UCSD-AML1 (cell line): Measurements from ENCODE around the gene ASMTL.
"Not testable (repeated sequence)": the region's sequence is repeated elsewhere in the genome, so short reads cannot be mapped to it uniquely, and the experiment has no call there.

Experiments used
- DNase-seq: peaks from one replicate; lab custom pipeline; 2025; ENCODE audit not compliant: unreplicated experiment; lab: John Stamatoyannopoulos, UW

Gene ASMTL

GRCh38 chrX:1391707-1392375 lies 60.9 kb downstream of the ASMTL start, which contains the start of gene SLC25A6:
Gene SLC25A6 (minus strand): TSS chrX:1392113. CDS start chrX:1392009, 104 bp downstream.
- no peak for DNase-seq

GRCh38 chrX:1391370-1391706 lies 61.4 kb downstream of the ASMTL start:
- no peak for DNase-seq

- no peak for DNase-seq
Measured at GRCh38 chrX:1390621-1391369, 61.9 kb downstream of the ASMTL start.

- no peak for DNase-seq
Measured at GRCh38 chrX:1389993-1390285, 62.8 kb downstream of the ASMTL start.

GRCh38 chrX:1389181-1389992 lies 63.3 kb downstream of the ASMTL start:
- no peak for DNase-seq

DNA sequence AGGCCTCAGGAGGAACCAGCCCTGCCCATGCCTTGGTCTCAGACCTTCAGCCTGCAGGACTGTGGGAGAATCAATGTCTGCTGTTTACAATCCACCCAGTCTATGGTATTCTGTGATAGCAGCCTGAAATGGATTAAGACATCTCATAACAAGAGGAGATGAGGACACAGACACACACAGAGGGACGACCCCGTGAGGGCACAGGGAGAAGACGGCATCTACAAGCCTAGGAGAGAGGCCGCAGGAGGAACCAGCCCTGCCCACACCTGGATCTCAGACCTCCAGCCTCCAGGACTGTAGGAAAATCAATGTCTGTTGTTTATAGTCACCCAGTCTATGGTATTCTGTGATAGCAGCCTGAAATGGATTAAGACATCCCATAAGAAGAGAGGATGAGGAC lies 64.1 kb downstream of the ASMTL start:
- DNase-seq: no peak

DNA sequence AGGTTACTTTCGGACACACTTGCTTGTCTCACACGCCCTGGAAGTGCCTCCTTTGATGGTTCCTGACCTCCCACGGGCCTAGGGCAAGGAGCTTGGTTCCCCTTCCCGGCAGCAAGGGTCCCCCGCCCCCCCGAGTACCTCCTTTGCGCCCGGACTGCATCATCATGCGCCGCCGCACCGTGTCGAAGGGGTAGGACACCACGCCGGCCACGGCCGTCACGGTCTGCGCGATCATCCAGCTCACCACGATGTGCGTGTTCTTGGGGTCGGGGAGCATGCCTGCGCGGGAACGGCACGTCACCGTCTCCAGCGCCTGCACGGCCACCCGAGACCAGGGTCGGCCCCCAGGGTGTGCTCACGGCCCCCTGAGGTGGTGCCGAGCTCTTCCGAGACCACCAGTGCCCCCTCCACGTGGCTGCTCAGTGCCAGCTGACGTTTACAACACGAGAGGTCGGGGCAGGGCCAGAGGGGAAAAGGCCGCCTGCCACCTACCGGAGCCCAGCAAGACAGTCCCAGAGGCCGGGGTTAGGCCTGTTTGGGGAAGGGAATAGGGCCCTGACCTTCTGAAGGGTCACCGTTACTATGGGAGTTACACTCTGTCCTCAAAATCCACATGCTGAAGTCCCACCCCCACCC lies 65.5 kb downstream of the ASMTL start:
- no peak for DNase-seq

DNA sequence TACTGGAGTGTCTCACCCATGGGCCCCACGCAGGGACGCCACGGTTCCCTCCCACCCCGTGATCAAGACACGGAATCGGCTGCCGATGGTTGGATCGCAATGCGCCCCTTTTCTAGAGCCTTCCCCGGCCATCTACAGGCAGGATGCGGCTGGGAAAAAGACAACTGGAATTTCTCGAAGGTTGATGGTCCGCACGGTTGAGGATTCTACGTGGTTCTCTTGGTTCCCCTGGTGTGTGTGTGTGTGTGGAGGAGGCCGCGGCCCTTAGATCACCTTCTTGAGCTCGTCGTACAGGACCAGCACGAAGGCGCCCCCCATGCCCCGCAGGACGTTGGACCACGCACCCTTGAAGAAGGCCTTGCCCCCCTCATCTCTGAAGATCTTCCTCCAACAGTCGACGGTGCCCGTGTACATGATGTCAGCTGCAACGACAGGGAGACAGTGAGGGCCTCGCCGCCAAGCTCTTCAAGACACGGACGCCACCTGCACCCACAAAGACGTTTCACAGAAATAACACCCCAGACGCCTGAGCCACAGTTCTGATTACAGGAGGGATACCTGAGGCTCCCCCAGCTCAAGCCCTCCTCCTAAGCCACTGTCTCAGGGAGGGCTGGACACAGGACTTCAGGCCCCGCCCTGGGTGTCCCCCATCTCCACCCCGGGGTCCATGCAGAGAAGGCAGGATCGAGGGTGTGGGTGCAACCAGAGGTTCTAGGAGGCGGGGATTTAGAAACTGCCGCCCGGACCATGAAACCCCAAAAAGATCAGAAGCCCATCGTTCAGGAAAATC lies 66.2 kb downstream of the ASMTL start:
- DNase-seq: no peak

DNA sequence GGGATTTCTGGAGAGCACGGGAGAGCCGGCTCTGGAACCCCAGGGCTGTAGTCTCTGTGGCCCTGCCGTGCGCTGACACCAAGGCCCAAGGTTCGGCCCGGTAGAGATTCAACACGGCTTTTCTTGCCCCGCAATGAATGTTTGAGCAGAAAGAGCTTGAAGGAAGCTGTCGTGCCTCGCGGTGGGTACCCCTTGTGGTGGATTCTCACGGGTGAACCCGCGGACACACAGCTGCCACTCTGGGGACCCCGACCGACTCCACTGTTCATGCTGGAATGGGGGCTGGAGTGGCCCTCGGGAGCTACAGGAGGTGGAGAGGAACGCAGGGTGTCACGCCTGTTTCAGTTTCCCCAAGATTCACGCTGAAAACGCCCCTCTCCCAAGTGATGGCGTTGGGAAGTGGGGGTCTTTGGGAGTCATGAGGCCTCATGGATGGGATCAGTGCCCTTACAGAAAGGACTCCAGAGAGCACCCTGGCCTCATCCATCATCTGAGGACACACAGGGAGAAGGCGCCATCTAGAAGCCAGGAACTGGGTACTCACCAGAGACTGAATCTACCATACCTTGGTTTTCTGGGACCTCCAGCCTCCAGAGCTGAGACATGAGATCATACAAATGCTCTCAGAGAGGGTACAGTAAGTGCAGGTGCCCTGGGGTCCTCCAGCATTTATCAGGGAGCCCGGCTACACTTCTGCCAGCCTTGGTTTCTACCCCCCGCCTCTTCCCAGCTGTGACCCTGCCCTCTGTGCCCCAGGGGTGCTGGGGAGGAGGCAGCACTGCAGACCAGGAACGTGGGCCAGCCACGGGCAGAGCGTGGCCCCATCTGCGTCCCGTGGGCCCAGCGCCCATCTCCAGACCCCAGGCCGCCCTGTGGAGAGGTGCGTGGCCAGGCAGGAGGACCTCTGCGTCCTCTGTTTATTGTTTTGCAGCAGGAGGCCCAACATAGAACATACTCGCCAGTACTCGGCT lies 67.2 kb downstream of the ASMTL start:
- no peak for DNase-seq

GRCh38 chrX:1384658-1385252 lies 68.0 kb downstream of the ASMTL start:
- DNase-seq: no peak

DNA sequence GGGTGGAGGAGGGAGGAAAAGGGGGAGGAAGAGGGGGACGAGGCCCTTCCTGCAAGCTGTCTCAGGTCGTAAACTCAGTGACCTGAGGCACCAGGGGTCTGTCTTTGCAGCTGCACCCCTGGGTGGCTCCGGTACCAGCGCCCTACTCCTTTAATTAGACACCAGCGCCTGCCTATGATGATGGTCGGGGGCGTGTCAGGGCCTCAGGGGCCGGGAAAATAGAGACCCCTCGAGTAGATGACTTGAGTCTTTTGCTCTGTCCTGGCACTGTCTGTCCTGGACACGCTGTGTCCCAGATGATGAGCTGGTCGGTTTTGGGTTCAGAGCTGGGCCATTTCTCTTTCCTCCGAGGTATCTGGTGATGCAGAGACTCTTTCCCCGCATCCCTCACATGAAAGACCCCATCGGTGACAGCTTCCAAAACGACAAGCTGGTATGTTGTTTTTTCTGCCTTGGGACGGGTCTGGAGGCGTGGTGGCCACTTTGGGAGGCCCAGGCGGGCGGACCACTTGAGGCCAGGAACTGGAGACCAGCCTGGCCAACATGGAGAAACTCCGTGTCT lies 72.0 kb downstream of the ASMTL start:
- DNase-seq: no peak

- DNase-seq: no peak
Measured at GRCh38 chrX:1378306-1378759, 74.4 kb downstream of the ASMTL start.

DNA sequence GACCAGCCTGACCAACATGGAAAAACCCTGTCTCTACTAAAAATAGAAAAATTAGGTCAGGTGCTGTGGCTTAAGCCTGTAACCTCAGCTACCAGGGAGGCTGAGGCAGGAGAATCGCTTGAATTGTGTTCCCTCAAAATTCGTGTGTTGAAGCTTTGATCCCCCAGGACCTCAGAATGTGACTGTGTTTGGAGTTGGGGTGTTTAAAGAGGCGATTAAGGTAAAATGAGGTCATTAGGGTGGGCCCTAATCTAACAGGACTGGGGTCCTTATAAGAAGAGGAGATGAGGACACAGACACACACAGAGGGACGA lies 84.4 kb downstream of the ASMTL start:
- DNase-seq: no peak

- DNase-seq: not testable (repeated sequence)
Measured at GRCh38 chrX:1366363-1366762, 86.3 kb downstream of the ASMTL start.

GRCh38 chrX:1361910-1362309 lies 90.8 kb downstream of the ASMTL start:
- no peak for DNase-seq

GRCh38 chrX:1361275-1361674 lies 91.4 kb downstream of the ASMTL start:
- no peak for DNase-seq

DNA sequence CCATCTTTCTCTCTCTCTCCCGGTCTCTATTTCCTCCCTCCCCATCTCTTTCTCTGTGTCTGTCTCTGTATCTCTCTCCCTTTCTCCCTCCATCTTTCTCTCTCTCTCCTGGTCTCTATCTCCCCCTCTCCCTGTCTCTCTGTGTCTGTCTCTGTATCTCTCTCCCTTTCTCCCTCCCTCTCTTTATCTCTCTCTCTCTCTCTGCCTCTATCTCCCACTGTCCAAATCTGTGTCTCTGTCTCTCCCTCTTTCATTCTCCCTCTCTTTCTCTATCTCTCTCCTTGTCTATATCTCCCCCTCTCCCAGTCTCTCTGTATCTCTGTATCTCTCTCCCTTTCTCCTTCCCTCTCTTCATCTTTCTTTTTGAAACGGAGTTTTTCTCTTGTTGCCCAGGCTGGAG lies 92.5 kb downstream of the ASMTL start:
- DNase-seq: no peak

GRCh38 chrX:1359477-1359873 lies 93.2 kb downstream of the ASMTL start:
- no peak for DNase-seq
